ENCODE measurements around the gene KCNH6. TPM values are rescaled to one million over a fixed set of nuclear protein-coding genes. Genes with fewer than 3 reads are reported as not detected.

Gene KCNH6
- total RNA-seq, 1 experiment from 2014 or later: not detected

DNA sequence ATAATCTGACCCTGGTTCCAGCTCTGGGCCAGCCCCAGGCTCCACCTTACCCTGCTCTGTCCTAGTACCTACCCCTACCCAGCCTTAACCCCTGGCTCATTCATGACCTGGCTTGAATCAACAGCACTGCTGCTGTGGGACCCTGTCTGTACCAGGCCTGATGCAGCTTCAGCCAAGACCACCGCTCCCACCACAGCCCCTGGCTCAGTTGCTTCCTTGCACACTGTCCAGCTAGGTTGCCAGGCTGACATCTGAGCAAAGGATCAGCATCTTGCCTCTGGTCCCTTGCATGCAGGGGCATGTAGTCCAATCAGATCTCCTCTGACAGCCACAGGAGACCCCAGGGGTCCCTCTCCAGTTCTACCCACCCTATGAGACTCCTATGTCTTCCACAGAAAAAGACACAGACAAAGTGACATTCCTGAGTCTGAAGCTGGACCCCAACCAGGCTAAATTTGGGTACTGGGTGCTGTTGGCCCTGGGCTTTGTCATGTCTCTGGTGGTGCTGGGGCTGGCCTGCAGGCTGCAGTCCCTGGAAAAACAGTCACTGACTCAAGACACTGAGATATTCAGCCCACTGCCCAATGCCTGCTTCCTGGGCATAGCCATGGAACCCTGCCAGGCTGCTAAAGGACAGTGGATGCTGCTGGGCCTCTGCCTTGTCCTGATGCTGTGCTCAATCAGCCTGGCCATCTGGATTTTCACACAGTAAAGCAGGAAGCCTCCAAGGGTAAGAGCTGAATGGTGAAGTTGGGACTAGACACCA, 3.9 kb upstream of the KCNH6 start:
- BruUV-seq (replicated peaks): no TSS peak
- POLR2A ChIA-PET: no interaction called here
- no peaks in the 10 kb centered on the region for H3K36me3 ChIP-seq (ENCODE audit: control insufficient read depth, insufficient read depth, low read length)
- no peak overlapping the region for H3K4me3 Mint-ChIP-seq (ENCODE audit: unreplicated experiment)
- H3K27me3 ChIP-seq (replicated peaks; ENCODE audit: control insufficient read depth, insufficient read depth, low read length): no peaks in the 10 kb centered on the region
- peaks cover 8% of the 10 kb centered on the region for H3K4me1 Mint-ChIP-seq (ENCODE audit: low read depth, unreplicated experiment)
- peaks cover 8% of the 10 kb centered on the region for H3K27me3 Mint-ChIP-seq (ENCODE audit: insufficient read depth, unreplicated experiment)
- no peaks in the 10 kb centered on the region for H3K36me3 Mint-ChIP-seq (ENCODE audit: insufficient read depth, unreplicated experiment)
- H3K4me3 ChIP-seq (ENCODE audit: low read depth, low read length): no peak overlapping the region
- 0 out of 2 replicates have a peak, but pooled peaks cover 4% of the 10 kb centered on the region for H3K4me1 ChIP-seq
- CTCF ChIA-PET: no interaction called here
- DNase-seq: no peak
- intact Hi-C loops (cut with micrococcal nuclease; ENCODE audit: unreplicated experiment): no loop called here
- TF ChIP-seq, protein P1, sequence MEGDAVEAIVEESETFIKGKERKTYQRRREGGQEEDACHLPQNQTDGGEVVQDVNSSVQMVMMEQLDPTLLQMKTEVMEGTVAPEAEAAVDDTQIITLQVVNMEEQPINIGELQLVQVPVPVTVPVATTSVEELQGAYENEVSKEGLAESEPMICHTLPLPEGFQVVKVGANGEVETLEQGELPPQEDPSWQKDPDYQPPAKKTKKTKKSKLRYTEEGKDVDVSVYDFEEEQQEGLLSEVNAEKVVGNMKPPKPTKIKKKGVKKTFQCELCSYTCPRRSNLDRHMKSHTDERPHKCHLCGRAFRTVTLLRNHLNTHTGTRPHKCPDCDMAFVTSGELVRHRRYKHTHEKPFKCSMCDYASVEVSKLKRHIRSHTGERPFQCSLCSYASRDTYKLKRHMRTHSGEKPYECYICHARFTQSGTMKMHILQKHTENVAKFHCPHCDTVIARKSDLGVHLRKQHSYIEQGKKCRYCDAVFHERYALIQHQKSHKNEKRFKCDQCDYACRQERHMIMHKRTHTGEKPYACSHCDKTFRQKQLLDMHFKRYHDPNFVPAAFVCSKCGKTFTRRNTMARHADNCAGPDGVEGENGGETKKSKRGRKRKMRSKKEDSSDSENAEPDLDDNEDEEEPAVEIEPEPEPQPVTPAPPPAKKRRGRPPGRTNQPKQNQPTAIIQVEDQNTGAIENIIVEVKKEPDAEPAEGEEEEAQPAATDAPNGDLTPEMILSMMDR (IDR thresholded peaks at IDR 0.05; ENCODE audit: insufficient read depth in 1 of 2, low read depth in 1 of 2, low read length in 1 of 2, severe bottlenecking in 1 of 2, unreplicated experiment in 1 of 2): no peak
- no peak overlapping the region for H3K27ac Mint-ChIP-seq (ENCODE audit: unreplicated experiment)
- H3K9me3 ChIP-seq: no peaks in the 10 kb centered on the region
- no peaks in the 10 kb centered on the region for H3K9me3 Mint-ChIP-seq (ENCODE audit: unreplicated experiment)

DNA sequence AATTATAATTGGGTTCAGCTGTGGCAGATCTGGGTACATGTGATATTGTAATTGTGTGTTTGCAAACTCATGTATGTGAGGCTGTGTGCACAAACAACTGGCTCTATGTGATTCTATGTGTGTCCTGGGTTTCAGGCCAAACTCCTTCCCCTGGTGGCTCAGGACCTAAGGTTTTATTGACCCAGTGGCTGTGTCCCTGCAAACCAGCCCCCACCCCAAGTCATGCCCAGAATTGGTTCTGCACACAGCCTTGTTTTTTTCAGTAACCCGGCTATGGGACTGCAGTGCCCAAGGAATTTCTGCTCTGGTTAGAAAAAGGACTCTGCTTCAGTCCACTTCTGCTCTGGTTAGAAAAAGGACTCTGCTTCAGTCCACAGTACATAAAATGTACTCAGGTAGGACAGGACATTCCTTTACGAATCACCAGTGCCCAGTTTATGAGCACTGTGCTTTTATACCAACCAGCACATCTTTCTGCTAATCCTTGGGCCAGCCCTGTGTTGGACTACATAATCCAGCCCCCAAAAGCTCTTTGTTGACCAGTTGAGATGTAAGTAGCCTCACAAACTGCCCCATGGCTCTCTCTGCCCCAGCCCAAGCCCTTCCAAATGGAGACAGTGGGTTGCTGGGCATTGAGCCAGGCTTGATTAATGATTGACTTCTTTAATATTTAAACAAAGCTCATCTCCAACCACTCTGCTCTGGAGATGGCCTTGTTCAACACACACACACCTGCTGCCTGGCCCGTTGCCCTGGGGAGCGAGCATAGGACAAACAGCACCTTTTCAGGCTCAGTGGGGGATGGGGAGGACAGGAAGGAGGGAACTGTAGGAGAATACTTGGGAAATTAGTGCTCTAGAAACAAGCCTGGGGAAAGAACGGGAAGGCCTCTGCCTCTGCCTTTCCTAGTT, 2.9 kb upstream of the KCNH6 start:
- Mint-ChIP-seq H3K9me3 (ENCODE audit: unreplicated experiment) (no peaks in the 10 kb centered on the region), H3K36me3 (ENCODE audit: insufficient read depth, unreplicated experiment) (no peaks in the 10 kb centered on the region), H3K27ac (ENCODE audit: unreplicated experiment) (no peak overlapping the region), H3K27me3 (ENCODE audit: insufficient read depth, unreplicated experiment) (peaks cover 8% of the 10 kb centered on the region), H3K4me3 (ENCODE audit: unreplicated experiment) (no peak overlapping the region), H3K4me1 (ENCODE audit: low read depth, unreplicated experiment) (peaks cover 8% of the 10 kb centered on the region)
- Histone ChIP-seq H3K36me3 (ENCODE audit: control insufficient read depth, insufficient read depth, low read length) (no peaks in the 10 kb centered on the region), H3K27me3 (replicated peaks; ENCODE audit: control insufficient read depth, insufficient read depth, low read length) (no peaks in the 10 kb centered on the region), H3K4me3 (ENCODE audit: low read depth, low read length) (no peak overlapping the region), H3K4me1 (0 out of 2 replicates have a peak, but pooled peaks cover 4% of the 10 kb centered on the region), H3K9me3 (no peaks in the 10 kb centered on the region)
- TF ChIP-seq, protein P1 (IDR thresholded peaks at IDR 0.05; ENCODE audit: insufficient read depth in 1 of 2, low read depth in 1 of 2, low read length in 1 of 2, severe bottlenecking in 1 of 2, unreplicated experiment in 1 of 2): no peak
- ChIA-PET POLR2A (no interaction called here), CTCF (interaction anchor here (0.6 kb wide), 1 partner anchor 205 kb away, joined by 3 read pairs; no protein-coding TSS in a partner anchor)
- DNase-seq: no peak
- intact Hi-C loops (cut with micrococcal nuclease; ENCODE audit: unreplicated experiment): no loop called here
- BruUV-seq (replicated peaks): no TSS peak

DNA sequence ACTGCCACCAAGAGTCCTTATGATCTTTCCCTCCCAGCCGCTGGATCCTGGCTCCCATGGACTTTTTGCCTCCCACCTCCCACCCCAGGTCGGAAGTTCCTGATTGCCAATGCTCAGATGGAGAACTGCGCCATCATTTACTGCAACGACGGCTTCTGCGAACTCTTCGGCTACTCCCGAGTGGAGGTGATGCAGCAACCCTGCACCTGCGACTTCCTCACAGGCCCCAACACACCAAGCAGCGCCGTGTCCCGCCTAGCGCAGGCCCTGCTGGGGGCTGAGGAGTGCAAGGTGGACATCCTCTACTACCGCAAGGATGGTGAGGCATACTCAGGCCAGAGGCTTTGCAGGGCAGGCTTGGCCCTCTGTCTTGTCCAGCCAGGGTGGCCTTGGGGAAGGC, 893 bp downstream of the KCNH6 start:
- no peak overlapping the region for H3K27ac Mint-ChIP-seq (ENCODE audit: unreplicated experiment)
- Histone ChIP-seq H3K36me3 (ENCODE audit: control insufficient read depth, insufficient read depth, low read length) (no peaks in the 10 kb centered on the region), H3K9me3 (no peaks in the 10 kb centered on the region), H3K4me3 (ENCODE audit: low read depth, low read length) (no peak overlapping the region), H3K27me3 (replicated peaks; ENCODE audit: control insufficient read depth, insufficient read depth, low read length) (no peaks in the 10 kb centered on the region), H3K4me1 (0 out of 2 replicates have a peak, but pooled peaks cover 4% of the 10 kb centered on the region)
- peaks cover 8% of the 10 kb centered on the region for H3K27me3 Mint-ChIP-seq (ENCODE audit: insufficient read depth, unreplicated experiment)
- intact Hi-C loops (cut with micrococcal nuclease; ENCODE audit: unreplicated experiment): no loop called here
- peaks cover 8% of the 10 kb centered on the region for H3K4me1 Mint-ChIP-seq (ENCODE audit: low read depth, unreplicated experiment)
- DNase-seq: no peak
- H3K9me3 Mint-ChIP-seq (ENCODE audit: unreplicated experiment): no peaks in the 10 kb centered on the region
- TF ChIP-seq, protein P1 (IDR thresholded peaks at IDR 0.05; ENCODE audit: insufficient read depth in 1 of 2, low read depth in 1 of 2, low read length in 1 of 2, severe bottlenecking in 1 of 2, unreplicated experiment in 1 of 2): no peak
- BruUV-seq (replicated peaks): no TSS peak
- ChIA-PET CTCF (interaction anchor here (0.6 kb wide), 1 partner anchor 77 kb away, joined by 3 read pairs; no protein-coding TSS in a partner anchor), POLR2A (no interaction called here)
- peak overlapping the region; percentile 57 for H3K4me3 Mint-ChIP-seq (ENCODE audit: unreplicated experiment)
- H3K36me3 Mint-ChIP-seq (ENCODE audit: insufficient read depth, unreplicated experiment): no peaks in the 10 kb centered on the region

Measured in Caco-2 (cell line).